Duodenal mucosa (tissue), 2 donors: ENCODE measurements around the gene ZNF524.
A peak's percentile ranks its signal among the peaks of the same experiment; 100 is the strongest.
"Not testable (repeated sequence)": the region's sequence is repeated elsewhere in the genome, so short reads cannot be mapped to it uniquely, and the experiment has no call there.

ENCODE experiments used
- H3K27ac ChIP-seq: one replicate; pipeline ENCODE4 v1.7.0; 2013; ENCODE audit warnings: low read depth, low read length
- H3K27me3 ChIP-seq, 2 donors: one replicate each; pipeline ENCODE4 v1.7.0; 2013; ENCODE audit warnings: low read length in 2 of 2, control low read depth in 1 of 2; ENCODE audit not compliant: insufficient read depth in 2 of 2, control insufficient read depth in 1 of 2
- H3K36me3 ChIP-seq, 2 donors: one replicate each; pipeline ENCODE4 v1.7.0; 2013; ENCODE audit warnings: low read length in 2 of 2, control low read depth in 1 of 2; ENCODE audit not compliant: insufficient read depth in 2 of 2, control insufficient read depth in 1 of 2
- H3K4me1 ChIP-seq, 2 donors: one replicate each; pipeline ENCODE4 v1.7.0; 2013; ENCODE audit warnings: low read length in 2 of 2, control low read depth in 1 of 2; ENCODE audit not compliant: insufficient read depth in 2 of 2, control insufficient read depth in 1 of 2
- H3K4me3 ChIP-seq, 2 donors: one replicate each; pipeline ENCODE4 v1.7.0; 2013; ENCODE audit warnings: low read length in 2 of 2, low read depth in 1 of 2
- H3K9ac ChIP-seq, 2 donors: one replicate each; pipeline ENCODE4 v1.7.0; 2013; ENCODE audit warnings: low read length in 2 of 2, low read depth in 1 of 2
- H3K9me3 ChIP-seq, 2 donors: one replicate each; pipeline ENCODE4 v1.7.0; 2013; ENCODE audit warnings: low read length in 2 of 2, control low read depth in 1 of 2; ENCODE audit not compliant: control insufficient read depth in 1 of 2

ZNF524 gene

DNA sequence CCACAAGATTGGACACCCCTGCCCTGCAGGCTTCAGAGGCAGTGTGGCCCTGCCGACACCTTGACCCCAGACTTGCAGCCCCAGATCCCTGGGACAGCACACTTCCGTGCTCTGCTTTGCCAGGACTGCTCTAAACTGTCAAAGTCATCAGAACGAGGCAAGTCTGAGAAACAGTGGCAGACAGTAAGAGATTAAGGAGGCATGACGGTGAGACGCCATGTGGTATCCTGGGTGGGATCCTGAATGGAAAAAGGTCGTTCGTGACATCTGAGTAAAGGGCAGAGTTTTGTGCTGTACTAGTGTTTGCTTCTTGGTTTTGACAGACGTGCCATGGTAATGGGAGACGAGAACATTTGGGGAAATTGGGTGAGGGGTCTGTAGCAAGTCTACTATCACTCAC lies 33.3 kb upstream of the ZNF524 start:
- no peak overlapping the region for H3K4me3 ChIP-seq
- no peaks in the 10 kb centered on the region for H3K36me3 ChIP-seq
- H3K4me1 ChIP-seq = peaks cover 0 to 4% of the 10 kb centered on the region in 2 donors
- no peak overlapping the region for H3K9ac ChIP-seq
- no peak overlapping the region for H3K27ac ChIP-seq
- peaks cover 0 to 9% of the 10 kb centered on the region in 2 donors for H3K27me3 ChIP-seq
- no peaks in the 10 kb centered on the region for H3K9me3 ChIP-seq

GRCh38 chr19:55567708-55568328 lies 32.3 kb upstream of the ZNF524 start:
- Histone ChIP-seq H3K9ac (no peak overlapping the region), H3K4me1 (peaks cover 0 to 4% of the 10 kb centered on the region in 2 donors), H3K27me3 (peaks cover 0 to 9% of the 10 kb centered on the region in 2 donors), H3K27ac (no peak overlapping the region), H3K9me3 (no peaks in the 10 kb centered on the region), H3K36me3 (no peaks in the 10 kb centered on the region), H3K4me3 (no peak overlapping the region)

DNA sequence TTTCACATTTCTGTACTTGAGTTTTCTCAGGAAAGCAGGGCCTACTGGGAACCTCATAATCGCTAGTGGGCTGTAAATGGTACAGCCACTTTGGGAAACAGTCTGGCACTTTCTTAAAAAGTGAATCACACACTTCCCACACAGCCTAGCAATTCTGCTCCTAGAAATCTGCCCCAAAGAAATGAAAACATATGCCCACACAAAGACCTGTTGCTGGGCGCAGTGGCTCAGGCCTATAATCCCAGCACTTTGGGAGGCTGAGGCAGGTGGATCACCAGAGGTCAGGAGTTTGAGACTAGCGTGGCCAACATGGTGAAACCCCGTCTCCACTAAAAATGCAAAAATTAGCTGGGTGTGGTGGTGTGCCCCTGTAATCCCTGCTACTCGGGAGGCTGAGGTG lies 30.6 kb upstream of the ZNF524 start:
- not testable (repeated sequence) for H3K9ac ChIP-seq, H3K27me3 ChIP-seq, H3K36me3 ChIP-seq, H3K4me1 ChIP-seq, H3K27ac ChIP-seq, H3K4me3 ChIP-seq, H3K9me3 ChIP-seq

GRCh38 chr19:55573929-55574328 lies 26.2 kb upstream of the ZNF524 start:
- not testable (repeated sequence) for H3K4me1 ChIP-seq, H3K9me3 ChIP-seq, H3K4me3 ChIP-seq, H3K27ac ChIP-seq, H3K36me3 ChIP-seq, H3K27me3 ChIP-seq, H3K9ac ChIP-seq

- H3K27me3 ChIP-seq = no peaks in the 10 kb centered on the region
- no peak overlapping the region for H3K27ac ChIP-seq
- peaks cover 12 to 15% of the 10 kb centered on the region in 2 donors for H3K4me1 ChIP-seq
- no peaks in the 10 kb centered on the region for H3K36me3 ChIP-seq
- H3K9me3 ChIP-seq = no peaks in the 10 kb centered on the region
- no peak overlapping the region for H3K9ac ChIP-seq
- no peak overlapping the region for H3K4me3 ChIP-seq
These were observed 23.3 kb upstream of the ZNF524 start for GRCh38 chr19:55576746-55577145.

DNA sequence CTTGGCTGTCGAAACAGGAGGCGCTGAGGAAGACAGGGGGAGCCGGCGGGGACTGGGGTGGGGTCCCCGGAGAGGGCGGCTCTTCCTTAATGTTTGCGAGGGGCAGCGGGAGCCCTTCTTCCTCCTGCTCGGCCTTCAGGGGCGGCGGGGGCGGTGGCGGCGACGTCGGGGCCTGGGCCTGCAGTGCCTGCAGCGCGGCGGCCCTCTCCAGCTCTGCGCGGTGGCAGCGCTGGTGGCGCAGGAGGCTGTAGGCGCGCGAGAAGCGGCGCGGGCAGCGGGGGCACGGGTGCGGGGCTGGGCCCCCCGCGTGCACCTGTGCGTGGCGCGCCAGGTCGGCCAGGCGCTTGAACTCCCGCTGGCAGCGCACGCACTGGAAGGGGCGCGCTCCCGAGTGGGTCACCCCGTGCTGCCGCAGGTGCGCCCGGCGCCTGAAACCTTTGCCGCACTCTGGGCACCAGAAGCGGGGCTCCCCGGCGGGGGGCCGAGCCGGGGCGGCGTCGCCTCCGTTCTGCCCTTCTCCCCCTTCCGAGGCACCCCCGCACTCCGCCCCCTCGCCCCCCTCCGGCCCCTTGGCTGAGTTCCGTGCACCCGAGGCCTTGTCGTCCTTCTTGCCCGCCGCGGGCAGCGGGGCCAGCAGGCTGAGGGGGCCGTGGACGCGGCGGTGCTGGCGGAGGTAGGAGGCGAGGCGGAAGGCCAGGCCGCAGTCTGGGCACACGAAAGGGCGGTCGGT lies 21.9 kb upstream of the ZNF524 start:
- Histone ChIP-seq H3K9ac (no peak overlapping the region), H3K36me3 (no peaks in the 10 kb centered on the region), H3K9me3 (no peaks in the 10 kb centered on the region), H3K27ac (no peak overlapping the region), H3K27me3 (no peaks in the 10 kb centered on the region), H3K4me1 (peaks cover 16 to 18% of the 10 kb centered on the region in 2 donors), H3K4me3 (no peak overlapping the region)

DNA sequence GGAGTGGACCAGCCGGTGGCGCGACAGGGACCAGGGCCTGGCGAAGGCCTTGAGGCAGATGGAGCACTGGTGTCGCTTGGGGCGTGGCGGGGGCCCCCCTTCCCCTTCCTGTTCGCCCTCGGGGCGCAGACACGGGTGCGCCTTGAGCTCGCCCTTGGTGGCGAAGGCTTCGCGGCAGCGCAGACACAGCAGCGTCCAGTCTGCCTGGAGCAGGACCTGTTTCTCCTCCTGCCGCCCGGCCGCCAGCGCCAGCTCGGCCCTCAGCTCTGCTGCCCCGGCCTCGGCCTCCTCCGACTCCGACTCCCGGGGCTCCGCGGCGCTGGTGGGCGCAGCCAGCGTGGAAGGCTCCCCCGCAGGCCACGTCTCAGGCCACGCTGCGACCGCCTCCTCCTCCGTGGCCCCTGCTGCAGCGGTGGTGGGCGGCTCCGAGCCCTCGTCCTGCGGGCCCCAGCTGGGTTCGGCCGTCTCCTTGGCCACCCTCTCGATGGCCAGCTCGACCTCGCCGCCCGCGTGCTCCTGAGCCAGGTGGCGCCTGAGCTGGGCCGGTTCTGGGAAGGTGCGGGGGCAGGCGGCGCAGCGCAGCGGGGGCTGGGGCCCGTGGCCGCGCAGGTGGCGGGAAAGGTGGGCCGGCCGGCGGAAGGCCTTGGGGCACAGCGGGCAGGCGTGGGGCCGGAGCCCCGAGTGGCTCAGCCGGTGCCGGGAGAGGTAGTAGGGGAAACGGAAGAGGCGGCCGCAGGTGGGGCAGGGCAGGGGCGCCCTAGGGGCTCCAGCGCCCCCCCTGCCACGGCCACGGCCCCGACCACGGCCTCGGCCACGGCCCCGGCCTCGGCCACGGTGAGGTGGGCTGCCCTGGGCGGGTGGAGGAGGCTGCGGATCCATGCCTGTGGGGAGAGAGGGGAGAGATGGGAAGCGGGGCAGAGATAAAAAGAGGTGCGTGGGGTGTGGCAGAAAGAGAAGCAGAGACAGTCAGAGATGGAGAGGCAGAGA lies 21.0 kb upstream of the ZNF524 start:
- Histone ChIP-seq H3K4me1 (peaks cover 16 to 18% of the 10 kb centered on the region in 2 donors), H3K4me3 (peak overlapping the region in 1 of 2 donors; percentile 81)

DNA sequence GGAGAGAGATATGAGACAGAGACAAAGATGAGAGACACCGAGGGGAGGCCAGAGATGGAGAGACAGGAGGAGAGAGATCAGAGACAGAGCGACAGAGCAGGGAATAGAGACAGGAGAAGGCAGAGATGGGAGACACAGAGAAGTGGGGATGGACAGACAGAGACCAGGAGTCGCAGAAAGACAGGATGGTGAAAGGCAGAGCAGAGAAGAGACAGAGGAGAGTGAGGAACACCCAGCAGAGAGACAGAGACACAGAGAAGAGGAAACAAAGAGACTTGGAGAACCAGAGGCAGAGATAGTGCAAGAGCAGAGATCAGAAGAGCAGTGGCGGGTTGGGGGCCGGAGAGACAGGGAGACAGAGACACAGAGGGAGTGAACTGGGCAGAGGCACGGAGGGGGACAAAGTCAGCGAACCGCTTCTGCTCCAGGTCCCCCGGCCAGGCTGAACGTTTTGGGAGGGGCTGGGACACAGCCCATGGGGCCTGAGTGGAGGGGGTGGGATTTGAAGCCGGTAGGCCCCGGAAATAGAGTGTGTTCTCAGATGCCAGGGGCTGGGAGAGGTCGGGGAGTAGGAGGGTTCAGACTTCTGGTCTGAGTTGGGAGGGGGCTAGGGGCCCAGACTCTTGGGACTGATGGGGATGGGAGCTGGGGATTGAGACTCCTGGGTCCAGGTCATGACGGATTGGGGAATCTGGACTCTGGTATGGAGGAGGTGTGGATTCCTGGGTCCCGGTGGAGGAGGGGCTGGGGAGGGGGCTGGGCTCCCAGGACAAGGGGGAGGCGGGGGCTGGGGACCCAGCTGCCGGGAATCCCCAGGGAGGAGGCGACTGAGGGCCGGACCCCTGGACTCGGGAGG lies 20.1 kb upstream of the ZNF524 start:
- Histone ChIP-seq H3K4me1 (peaks cover 16 to 18% of the 10 kb centered on the region in 2 donors), H3K36me3 (no peaks in the 10 kb centered on the region), H3K9me3 (no peaks in the 10 kb centered on the region), H3K27ac (peak overlapping the region; percentile 70), H3K4me3 (peak overlapping the region; percentile 80 to 81), H3K27me3 (peaks cover 0 to 4% of the 10 kb centered on the region in 2 donors), H3K9ac (peak overlapping the region; percentile 72 to 76)

More for the DNA sequence above, 21.0 kb upstream of the ZNF524 start:
- Histone ChIP-seq H3K27me3 (no peaks in the 10 kb centered on the region), H3K36me3 (no peaks in the 10 kb centered on the region), H3K27ac (no peak overlapping the region), H3K9ac (no peak overlapping the region), H3K9me3 (no peaks in the 10 kb centered on the region)

GRCh38 chr19:55580628-55581144 lies 19.4 kb upstream of the ZNF524 start, which contains the start of gene ZNF579:
TSS of gene ZNF579 (minus strand) at chr19:55580848. CDS start at chr19:55579639, 1,209 bp downstream.
- peak within 1 kb of the TSS; percentile 70 for H3K27ac ChIP-seq
- H3K9ac ChIP-seq = peak within 1 kb of the TSS; percentile 72 to 76
- no peaks in the 10 kb centered on the region for H3K36me3 ChIP-seq
- H3K4me1 ChIP-seq = peaks cover 16 to 18% of the 10 kb centered on the region in 2 donors
- H3K4me3 ChIP-seq = peak within 1 kb of the TSS; percentile 80 to 81
- no peaks in the 10 kb centered on the region for H3K9me3 ChIP-seq
- H3K27me3 ChIP-seq = peaks cover 0 to 4% of the 10 kb centered on the region in 2 donors
